LHCN-M2 (cell line): Measurements from ENCODE around the gene DAPK1. TPM values are rescaled to one million over a fixed set of nuclear protein-coding genes. Genes with fewer than 3 reads are reported as not detected.

ENCODE experiments used
- DNase-seq: peaks from one replicate; pipeline ENCODE4 v3.0.0-alpha.2; 2012; ENCODE audit warnings: low read depth
- total RNA-seq: library from RNA; depleted of rRNA; stranded (reverse); fragments of >200 nt; gene quantifications from 2 replicates; pipeline ENCODE4 v1.2.3, GENCODE V29; 2014

Gene DAPK1
- total RNA-seq, 1 experiment from 2014 or later: 26.6 TPM

DNA sequence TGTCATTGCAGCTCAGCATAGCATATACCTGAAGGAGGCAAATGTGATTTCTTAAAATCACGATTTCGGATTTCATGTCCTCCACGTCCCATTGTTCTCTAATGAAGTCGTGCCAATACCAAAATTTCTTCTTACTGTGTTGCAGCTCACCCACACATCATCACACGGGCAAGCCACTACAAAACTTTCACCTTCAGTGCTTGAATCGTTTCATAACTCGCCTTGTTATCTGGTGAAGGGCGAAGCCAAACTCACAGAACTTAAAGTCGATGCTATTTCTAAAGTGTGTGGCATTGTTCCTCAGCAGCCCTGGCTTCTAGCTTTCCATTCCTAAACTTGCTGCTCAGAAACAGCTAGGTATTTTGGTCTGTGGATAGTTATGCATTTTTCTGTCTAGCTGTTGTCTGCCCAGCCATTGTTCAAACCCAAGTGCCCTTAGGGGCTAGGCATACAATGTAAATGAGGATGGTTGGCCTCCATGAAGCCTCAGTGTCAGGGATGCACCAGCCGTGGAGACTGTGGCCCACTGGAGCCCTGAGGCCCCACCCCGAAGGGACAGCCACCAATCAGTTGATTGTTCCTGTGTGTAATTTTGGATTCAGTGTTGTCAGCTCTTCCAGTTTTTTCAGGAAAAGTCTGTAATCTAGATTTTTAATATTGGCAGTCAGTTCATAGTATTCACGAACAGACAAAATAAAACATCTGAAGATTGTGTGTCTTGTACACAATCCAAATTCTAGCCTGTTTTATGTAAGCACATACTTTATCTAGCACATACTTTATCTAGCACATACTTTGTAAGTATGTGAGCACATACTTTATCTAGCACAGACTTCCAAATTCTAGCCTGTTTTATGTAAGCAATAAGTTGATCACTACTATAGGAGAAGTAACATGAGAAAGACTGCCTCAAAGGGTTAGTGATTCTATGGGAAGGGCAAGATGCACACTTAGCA, 112.8 kb downstream of the DAPK1 start:
- DNase-seq: no peak

DNA sequence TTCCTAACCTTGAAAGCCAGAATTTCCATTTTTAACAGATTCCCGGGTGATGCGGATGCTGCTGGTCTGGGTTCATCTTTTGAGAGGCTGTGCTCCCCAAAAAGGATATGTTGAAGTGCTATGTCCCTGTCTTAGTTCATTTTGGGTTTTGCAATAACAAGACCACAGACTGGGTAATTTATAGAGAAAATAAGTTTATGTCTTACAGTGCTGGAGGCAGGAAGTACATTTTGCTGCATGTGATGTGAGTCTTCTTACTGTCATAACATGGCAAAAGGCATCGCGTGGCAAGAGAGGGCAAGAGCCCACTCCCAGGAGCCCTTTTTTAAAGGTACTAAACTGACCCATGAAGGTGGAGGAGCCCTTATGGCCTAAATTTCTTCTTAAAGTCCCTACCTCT, 114.1 kb downstream of the DAPK1 start:
- DNase-seq: no peak

DNA sequence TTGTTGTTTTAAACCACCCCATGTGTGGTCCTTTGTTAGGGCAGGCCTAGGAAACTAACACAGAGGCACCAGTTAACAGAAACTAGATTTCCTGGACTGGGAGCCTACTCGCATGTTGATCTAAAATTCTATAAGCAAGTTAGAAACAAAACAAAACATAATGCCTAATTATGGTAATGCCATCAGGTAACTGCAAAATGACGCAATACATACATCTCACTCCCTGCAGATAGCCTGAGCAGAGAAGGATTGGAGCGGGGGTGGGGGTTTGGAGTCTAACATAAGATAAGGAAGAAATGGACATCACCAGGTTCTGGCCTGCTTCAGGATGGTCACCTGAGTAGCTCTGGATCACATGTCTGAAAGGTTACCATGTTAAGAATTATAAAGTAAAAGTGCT, 114.9 kb downstream of the DAPK1 start:
- DNase-seq: no peak

GRCh38 chr9:87613265-87614111, 115.8 kb downstream of the DAPK1 start:
- DNase-seq: no peak

DNA sequence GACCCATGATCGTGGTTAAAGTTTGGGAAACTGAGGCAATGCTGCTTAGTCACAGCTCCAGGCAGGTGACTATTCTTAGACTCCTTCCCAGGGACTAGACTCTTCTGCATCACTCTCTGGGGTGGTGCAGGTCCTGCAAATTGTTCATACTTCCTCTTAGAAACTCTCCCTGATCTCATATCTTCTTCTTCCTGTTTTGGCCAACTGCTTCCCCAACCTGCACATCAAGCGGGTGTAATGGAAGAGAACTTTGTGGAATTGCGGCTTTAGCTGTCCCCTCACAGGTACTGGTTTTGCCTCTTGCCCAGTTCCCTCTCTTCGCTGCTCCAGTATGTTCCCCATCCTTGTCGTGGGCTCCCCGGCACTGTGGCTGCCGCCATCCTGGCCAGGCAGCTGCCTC, 116.7 kb downstream of the DAPK1 start:
- no peak for DNase-seq

- DNase-seq: no peak
These were observed 117.5 kb downstream of the DAPK1 start for GRCh38 chr9:87615136-87615535.

- DNase-seq: no peak
These were observed 118.0 kb downstream of the DAPK1 start for GRCh38 chr9:87615547-87616148.

GRCh38 chr9:87618226-87618625, 120.6 kb downstream of the DAPK1 start:
- DNase-seq: no peak

GRCh38 chr9:87618931-87619330, 121.3 kb downstream of the DAPK1 start:
- DNase-seq: no peak

DNA sequence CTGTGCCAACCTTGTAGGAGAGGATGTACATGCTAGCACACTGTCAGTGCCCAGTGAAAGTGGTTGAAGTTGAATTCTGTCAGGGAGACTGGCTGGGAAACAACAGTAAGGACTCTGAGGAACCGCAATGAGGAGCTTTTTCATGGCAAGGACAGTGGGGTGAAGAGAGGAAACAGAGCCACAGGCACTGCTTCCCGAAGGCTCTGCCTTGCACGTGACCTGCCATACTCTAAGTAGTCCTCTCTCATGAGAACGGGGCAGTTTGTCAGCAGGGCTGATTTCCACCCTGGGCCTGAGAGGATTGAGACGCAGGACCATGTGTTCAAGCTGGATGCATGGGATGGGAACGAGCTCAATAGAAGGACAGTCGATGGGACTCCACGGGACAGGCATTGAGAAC, 121.7 kb downstream of the DAPK1 start:
- DNase-seq: no peak

GRCh38 chr9:87620731-87621322, 123.2 kb downstream of the DAPK1 start:
- DNase-seq: no peak

DNA sequence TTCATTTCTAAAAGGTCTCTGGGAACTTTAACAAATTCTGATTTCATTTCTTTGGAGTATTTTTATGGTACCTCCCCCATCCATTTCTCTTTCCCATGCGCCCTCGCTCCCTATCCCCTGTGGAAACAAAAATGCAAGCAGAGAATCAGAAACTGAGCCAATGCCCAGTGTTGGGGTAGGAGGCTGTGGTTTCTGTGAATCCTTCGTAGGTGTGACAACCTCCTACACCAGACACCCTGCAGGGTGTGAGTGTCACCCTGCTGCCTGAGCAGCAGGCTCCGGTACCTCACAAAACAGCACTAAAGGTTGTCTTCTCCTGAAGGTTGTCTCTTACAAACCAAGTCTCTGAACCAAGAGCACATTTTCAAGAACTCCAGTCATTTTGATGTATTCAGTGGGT, 124.4 kb downstream of the DAPK1 start:
- no peak for DNase-seq

DNA sequence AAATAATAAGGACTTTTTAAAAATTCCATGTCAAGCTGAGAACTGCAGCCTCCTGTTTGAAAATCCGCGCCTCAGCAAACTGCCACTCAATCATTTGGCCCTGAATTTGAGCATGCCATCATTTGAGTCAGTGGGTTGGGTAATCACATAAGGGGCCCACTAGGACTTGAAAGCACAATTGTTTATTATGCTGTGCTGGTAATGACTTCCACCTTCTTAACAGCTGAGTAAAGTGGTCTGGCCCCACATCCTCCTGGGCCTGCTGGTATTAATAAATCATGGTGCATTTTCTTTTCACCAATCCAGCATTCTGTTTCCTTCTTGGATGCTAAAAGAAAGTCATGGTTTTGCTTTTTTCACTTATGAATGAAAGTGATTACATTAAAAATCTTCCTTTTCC, 125.3 kb downstream of the DAPK1 start:
- peak; percentile 50 for DNase-seq

- DNase-seq: no peak
These were observed 130.7 kb downstream of the DAPK1 start for GRCh38 chr9:87628346-87628745.

- no peak for DNase-seq
These were observed 131.4 kb downstream of the DAPK1 start for GRCh38 chr9:87629104-87629503.

DNA sequence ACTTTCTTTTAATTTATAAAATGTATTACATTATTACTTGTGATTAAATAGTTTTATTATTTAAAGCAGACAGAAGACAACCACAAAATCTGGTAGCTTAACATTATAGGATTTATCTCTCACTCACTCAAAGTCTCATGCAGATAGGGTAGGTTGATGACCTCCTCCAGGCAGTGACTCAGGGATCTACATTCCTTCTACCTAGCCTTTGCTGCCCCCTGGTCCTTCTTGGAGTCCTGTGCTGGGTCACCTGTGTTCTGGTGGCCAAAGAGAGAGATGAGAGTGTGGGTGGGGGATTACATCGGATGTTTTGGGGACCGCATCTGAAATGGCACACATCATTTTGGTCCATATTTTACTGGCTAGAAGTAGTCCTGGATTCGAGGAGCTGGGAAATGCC, 132.6 kb downstream of the DAPK1 start:
- no peak for DNase-seq

- DNase-seq: no peak
These were observed 133.2 kb downstream of the DAPK1 start for GRCh38 chr9:87630846-87631245.

- DNase-seq: no peak
These were observed 138.2 kb downstream of the DAPK1 start for GRCh38 chr9:87635656-87636501.

DNA sequence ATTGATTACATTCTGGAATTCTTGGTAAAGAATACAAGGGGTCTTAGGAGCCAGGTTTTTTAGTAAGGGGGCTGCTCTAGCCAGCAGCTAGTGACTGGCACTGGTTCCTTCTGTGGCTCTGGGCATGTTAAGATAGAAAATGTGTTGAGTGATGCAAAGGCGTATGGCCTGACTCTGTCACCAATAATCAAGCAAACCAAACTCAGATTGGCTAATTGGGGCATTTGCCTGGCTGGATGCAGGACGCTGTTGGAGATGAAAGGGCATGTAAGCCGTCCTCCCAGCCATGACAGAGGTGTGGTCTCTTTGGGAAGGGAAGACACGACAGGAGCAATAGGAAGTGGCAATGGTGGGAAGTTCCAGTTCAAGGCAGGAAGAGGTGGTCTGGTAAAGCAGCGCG, 140.6 kb downstream of the DAPK1 start:
- no peak for DNase-seq

- DNase-seq: no peak
These were observed 142.3 kb downstream of the DAPK1 start for GRCh38 chr9:87639949-87640348.

GRCh38 chr9:87640385-87640795, 142.7 kb downstream of the DAPK1 start:
- DNase-seq: peak; percentile 42
